Gastrocnemius medialis (tissue), 4 donors: Measurements from ENCODE around the gene TMEM214. TPM values are rescaled to one million over a fixed set of nuclear protein-coding genes. Genes with fewer than 3 reads are reported as not detected.

ENCODE experiments used
- ATAC-seq, 2 donors: fragments of 150-250 bp; one replicate each; pipeline ENCODE4 v1.9.1; 2016
- DNase-seq, 2 donors: peaks; one replicate each; pipeline ENCODE4 v3.0.0-alpha.2; 2019
- H3K27ac ChIP-seq, 4 donors: fragments of 200-600 bp; sonication (generic); 1 replicate in 1 of 4; 2 replicates in 3 of 4; pipeline ENCODE4 v1.5.1; 2016 to 2018; ENCODE audit warnings: mild to moderate bottlenecking in 2 of 4, moderate library complexity in 1 of 4
- H3K27me3 ChIP-seq, 3 donors: fragments of 200-600 bp; sonication (generic) in 2 of 3; 1 replicate in 1 of 3; 2 replicates in 2 of 3; pipeline versions ENCODE4 v1.5.1 to v1.6.0; 2016 to 2019; ENCODE audit warnings: mild to moderate bottlenecking in 1 of 3, moderate library complexity in 1 of 3
- H3K36me3 ChIP-seq, 2 donors: fragments of 200-600 bp; sonication (generic) in 1 of 2; one replicate each; pipeline ENCODE4 v1.5.1; 2017 to 2018
- H3K4me1 ChIP-seq, 2 donors: fragments of 200-600 bp; sonication (generic) in 1 of 2; one replicate each; pipeline ENCODE4 v1.5.1; 2016 to 2017; ENCODE audit warnings: mild to moderate bottlenecking in 2 of 2
- H3K4me3 ChIP-seq, 4 donors: fragments of 200-600 bp; sonication (generic) in 3 of 4; 1 replicate in 1 of 4; 2 replicates in 3 of 4; pipeline ENCODE4 v1.5.1; 2016 to 2019; ENCODE audit warnings: mild to moderate bottlenecking in 2 of 4
- H3K9me3 ChIP-seq, 3 donors: fragments of 200-600 bp; sonication (generic) in 2 of 3; 1 replicate in 1 of 3; 2 replicates in 2 of 3; pipeline ENCODE4 v1.5.1; 2016 to 2019
- POLR2A ChIP-seq, 2 donors: fragments of 450-650 bp; IDR thresholded peaks; one replicate each; pipeline ENCODE4 v1.6.1; 2017; ENCODE audit warnings: antibody characterized with exemption in 2 of 2, mild to moderate bottlenecking in 2 of 2, moderate library complexity in 2 of 2
- in situ Hi-C, 4 donors: fragments of 200-750 bp; cut with MboI; loops; one replicate each; pipeline versions ENCODE4 v1.15.0 to v1.8.0; 2017; ENCODE audit warnings: low sequenced_read_pairs in 4 of 4
- intact Hi-C: fragments of 100-400 bp; cut with DNase I; formaldehyde crosslinking; loops from one replicate; pipeline ENCODE4 v1.15.1; 2023; ENCODE audit warnings: low total_unique reads
- total RNA-seq, 4 donors: library from RNA; depleted of rRNA; stranded (reverse); fragments of >200 nt; gene quantifications; one replicate each; pipeline versions ENCODE4 v1.1.0 to v1.2.3, GENCODE V29; 2016
- TF ChIP-seq, protein P1 (sequence below), 5 experiments: fragments of 450-650 bp in 3 of 5; fragments of 200-600 bp in 2 of 5; sonication (generic) in 2 of 5; IDR thresholded peaks in 4 of 5; conservative IDR thresholded peaks in 1 of 5; 1 replicate in 4 of 5; 2 replicates in 1 of 5; pipeline ENCODE4 v1.5.1; 2016 to 2019; ENCODE audit warnings: antibody characterized with exemption in 5 of 5, mild to moderate bottlenecking in 3 of 5, moderate library complexity in 3 of 5

Gene TMEM214
- total RNA-seq, 4 donors from 2014 or later = 20.0 to 37.7 (median 24.9) TPM

DNA sequence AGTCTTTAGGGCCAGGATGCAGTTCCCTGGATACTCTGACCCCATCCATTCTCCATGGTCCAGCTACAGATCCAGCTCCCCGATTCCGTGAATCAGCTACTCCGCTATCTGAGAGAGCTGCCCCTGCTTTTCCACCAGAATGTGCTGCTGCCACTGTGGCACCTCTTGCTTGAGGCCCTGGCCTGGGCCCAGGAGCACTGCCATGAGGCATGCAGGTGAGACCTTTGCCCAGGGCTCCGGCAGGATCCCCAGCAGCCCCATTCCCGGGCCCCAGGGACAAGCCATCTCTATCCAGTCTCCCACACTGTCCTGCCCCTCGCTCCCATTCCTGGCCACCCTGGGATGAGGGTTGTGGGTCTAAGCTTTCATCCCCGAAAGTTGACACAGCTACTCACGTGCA, 7.5 kb downstream of the TMEM214 start:
- TF ChIP-seq, protein P1, sequence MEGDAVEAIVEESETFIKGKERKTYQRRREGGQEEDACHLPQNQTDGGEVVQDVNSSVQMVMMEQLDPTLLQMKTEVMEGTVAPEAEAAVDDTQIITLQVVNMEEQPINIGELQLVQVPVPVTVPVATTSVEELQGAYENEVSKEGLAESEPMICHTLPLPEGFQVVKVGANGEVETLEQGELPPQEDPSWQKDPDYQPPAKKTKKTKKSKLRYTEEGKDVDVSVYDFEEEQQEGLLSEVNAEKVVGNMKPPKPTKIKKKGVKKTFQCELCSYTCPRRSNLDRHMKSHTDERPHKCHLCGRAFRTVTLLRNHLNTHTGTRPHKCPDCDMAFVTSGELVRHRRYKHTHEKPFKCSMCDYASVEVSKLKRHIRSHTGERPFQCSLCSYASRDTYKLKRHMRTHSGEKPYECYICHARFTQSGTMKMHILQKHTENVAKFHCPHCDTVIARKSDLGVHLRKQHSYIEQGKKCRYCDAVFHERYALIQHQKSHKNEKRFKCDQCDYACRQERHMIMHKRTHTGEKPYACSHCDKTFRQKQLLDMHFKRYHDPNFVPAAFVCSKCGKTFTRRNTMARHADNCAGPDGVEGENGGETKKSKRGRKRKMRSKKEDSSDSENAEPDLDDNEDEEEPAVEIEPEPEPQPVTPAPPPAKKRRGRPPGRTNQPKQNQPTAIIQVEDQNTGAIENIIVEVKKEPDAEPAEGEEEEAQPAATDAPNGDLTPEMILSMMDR (IDR thresholded peaks at IDR 0.05 in 4 of 5, conservative IDR thresholded peaks at IDR 0.05 in 1 of 5) = no peak
- no peak for TF ChIP-seq POLR2A (IDR thresholded peaks at IDR 0.05)
- H3K27ac ChIP-seq = no peak overlapping the region
- in situ Hi-C loops (no loop called here), intact Hi-C loops (no loop called here)
- ATAC-seq (no peak), DNase-seq (no peak)
- H3K36me3 ChIP-seq = peaks cover 0 to 62% of the 10 kb centered on the region in 2 donors
- no peaks in the 10 kb centered on the region for H3K9me3 ChIP-seq
- H3K27me3 ChIP-seq = no peaks in the 10 kb centered on the region
- H3K4me3 ChIP-seq = no peak overlapping the region
- H3K4me1 ChIP-seq = peaks cover 10 to 12% of the 10 kb centered on the region in 2 donors

DNA sequence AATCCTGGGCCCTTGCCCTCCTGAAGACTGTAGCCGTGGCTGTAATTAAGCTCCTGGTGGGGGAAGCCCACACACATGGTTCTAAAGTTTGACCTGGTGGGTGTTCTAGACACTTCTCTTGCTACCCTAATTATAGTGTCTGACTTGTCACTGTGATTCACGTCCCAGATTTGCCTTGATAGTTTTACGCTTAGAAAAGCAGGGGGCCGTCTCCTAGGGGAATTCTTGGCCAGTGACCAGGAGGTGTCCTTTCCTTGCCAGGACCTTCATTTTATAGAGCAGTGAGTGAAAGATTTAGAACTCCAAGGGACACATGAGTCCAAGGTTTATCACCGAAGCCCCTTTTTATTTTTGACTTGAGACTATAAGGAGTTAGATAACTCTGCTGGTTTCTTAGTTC, 9.0 kb downstream of the TMEM214 start:
- H3K36me3 ChIP-seq = peaks cover 0 to 47% of the 10 kb centered on the region in 2 donors
- no peak overlapping the region for H3K4me3 ChIP-seq
- intact Hi-C loops = no loop called here
- no peaks in the 10 kb centered on the region for H3K27me3 ChIP-seq
- TF ChIP-seq, protein P1 (IDR thresholded peaks at IDR 0.05 in 4 of 5, conservative IDR thresholded peaks at IDR 0.05 in 1 of 5) = no peak
- no peak for TF ChIP-seq POLR2A (IDR thresholded peaks at IDR 0.05)
- in situ Hi-C loops = no loop called here
- ATAC-seq (peak; percentile 59 to 67), DNase-seq (no peak)
- peak overlapping the region; percentile 34 to 74 (median 52) for H3K27ac ChIP-seq
- no peaks in the 10 kb centered on the region for H3K9me3 ChIP-seq
- peaks cover 10 to 12% of the 10 kb centered on the region in 2 donors for H3K4me1 ChIP-seq

DNA sequence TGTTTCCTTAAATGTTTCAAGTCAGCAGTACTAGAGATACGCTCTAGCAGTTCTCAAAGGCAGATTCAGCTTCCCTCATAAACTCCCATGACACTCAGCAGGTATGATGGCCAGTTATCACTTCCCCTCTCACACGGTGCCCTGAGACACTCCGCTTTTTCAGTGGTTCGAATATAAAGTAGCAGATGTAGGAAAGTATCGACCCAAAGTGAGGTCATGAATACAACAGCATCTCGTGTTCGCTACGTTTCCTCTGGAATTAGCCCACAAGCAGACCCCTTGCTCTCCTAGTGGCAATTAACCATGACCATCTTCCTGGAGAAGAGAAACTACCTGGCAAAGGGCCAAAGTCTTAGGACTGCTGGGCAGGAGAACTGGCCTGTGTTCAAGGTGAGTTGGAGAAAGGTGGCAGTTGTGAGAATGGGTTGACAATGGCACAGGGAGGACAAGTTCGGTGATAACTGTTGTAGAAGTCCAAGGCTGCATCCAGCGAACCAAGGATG, 9.4 kb downstream of the TMEM214 start:
- TF ChIP-seq POLR2A (IDR thresholded peaks at IDR 0.05) = no peak
- TF ChIP-seq, protein P1 (IDR thresholded peaks at IDR 0.05 in 4 of 5, conservative IDR thresholded peaks at IDR 0.05 in 1 of 5) = no peak
- Histone ChIP-seq H3K4me3 (no peak overlapping the region), H3K36me3 (peaks cover 0 to 43% of the 10 kb centered on the region in 2 donors), H3K27ac (peak overlapping the region; percentile 34 to 74 (median 52)), H3K4me1 (peaks cover 10 to 12% of the 10 kb centered on the region in 2 donors), H3K9me3 (no peaks in the 10 kb centered on the region), H3K27me3 (no peaks in the 10 kb centered on the region)
- intact Hi-C loops = no loop called here
- ATAC-seq = no peak
- in situ Hi-C loops = no loop called here
- DNase-seq = no peak

DNA sequence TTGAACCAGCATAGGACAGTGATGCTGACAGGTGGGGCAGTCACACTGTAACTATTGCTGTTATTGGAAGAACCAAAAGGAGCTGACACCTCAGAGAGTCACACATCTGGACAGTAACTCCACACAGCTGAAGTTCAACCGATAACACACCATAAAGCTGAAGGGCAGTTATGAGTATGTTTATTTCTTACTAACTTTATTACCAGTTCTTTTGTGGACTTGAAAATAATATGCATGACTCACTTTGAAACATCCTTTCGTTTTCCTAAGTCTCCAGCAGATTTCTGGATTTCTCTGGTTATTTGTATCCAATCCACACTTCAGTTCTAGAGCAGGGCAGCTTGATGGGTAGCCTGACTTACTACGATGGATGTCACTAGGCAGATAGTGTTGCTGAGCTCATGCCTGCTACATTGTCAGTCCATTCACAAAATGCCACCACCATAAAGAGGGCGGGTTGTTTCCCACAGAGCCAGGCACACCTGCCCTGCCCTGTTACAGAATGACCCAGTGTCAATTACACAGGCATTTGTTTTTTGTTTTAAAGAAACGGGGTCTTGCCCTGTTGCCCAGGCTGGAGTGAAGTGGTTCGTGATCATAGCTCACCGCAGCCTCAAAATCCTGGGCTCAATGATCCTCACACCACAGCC, 10.3 kb downstream of the TMEM214 start:
- no peak overlapping the region for H3K4me3 ChIP-seq
- DNase-seq (no peak), ATAC-seq (no peak)
- in situ Hi-C loops (no loop called here), intact Hi-C loops (no loop called here)
- H3K4me1 ChIP-seq = peaks cover 10 to 12% of the 10 kb centered on the region in 2 donors
- H3K27ac ChIP-seq = no peak overlapping the region
- H3K9me3 ChIP-seq = no peaks in the 10 kb centered on the region
- H3K36me3 ChIP-seq = peaks cover 0 to 34% of the 10 kb centered on the region in 2 donors
- no peaks in the 10 kb centered on the region for H3K27me3 ChIP-seq
- no peak for TF ChIP-seq POLR2A (IDR thresholded peaks at IDR 0.05)
- TF ChIP-seq, protein P1 (IDR thresholded peaks at IDR 0.05 in 4 of 5, conservative IDR thresholded peaks at IDR 0.05 in 1 of 5) = no peak
